WTC11 (cell line): ENCODE data around the gene NFKB1. TPM values are rescaled to one million over a fixed set of nuclear protein-coding genes. Genes with fewer than 3 reads are reported as not detected.

Experiments
- ATAC-seq: fragments of 200-7000 bp; cut with Tn5 transposase; 2 replicates; pipeline ENCODE4 v1.10.0; 2021; ENCODE audit warnings: mild to moderate bottlenecking, moderate library complexity
- CTCF ChIA-PET: fragments of 300-600 bp; sonication (Branson Sonifier 250); formaldehyde crosslinking; loops from one replicate; lab custom pipeline; 2021; ENCODE audit warnings: antibody characterized with exemption; lab: Charles Lee
- POLR2A ChIA-PET: fragments of 350-600 bp; sonication (Branson Sonifier 250); formaldehyde crosslinking; loops from one replicate; lab custom pipeline; 2021; ENCODE audit warnings: antibody characterized with exemption; lab: Charles Lee
- DNase-seq: peaks from one replicate; pipeline ENCODE4 v3.0.0; 2021; ENCODE audit warnings: low spot score
- H3K27ac Mint-ChIP-seq: 2 replicates; pipeline ENCODE4 v1.8.0; 2021; ENCODE audit warnings: mixed read lengths
- H3K27me3 Mint-ChIP-seq: 2 replicates; pipeline ENCODE4 v1.8.0; 2021; ENCODE audit warnings: low read depth, mild to moderate bottlenecking, moderate library complexity, mixed read lengths
- H3K36me3 Mint-ChIP-seq: 2 replicates; pipeline ENCODE4 v1.8.0; 2021; ENCODE audit warnings: mixed read lengths
- H3K4me1 Mint-ChIP-seq: 2 replicates; pipeline ENCODE4 v1.8.0; 2022; ENCODE audit warnings: mixed read lengths
- H3K4me3 Mint-ChIP-seq: 2 replicates; pipeline ENCODE4 v1.8.0; 2021; ENCODE audit warnings: mild to moderate bottlenecking, moderate library complexity, mixed read lengths
- H3K9me3 Mint-ChIP-seq: 2 replicates; pipeline ENCODE4 v1.8.0; 2021; ENCODE audit warnings: mixed read lengths
- AFF4 ChIP-seq: sonication (generic); formaldehyde crosslinking; IDR thresholded peaks from 2 replicates; pipeline ENCODE4 v1.8.1; 2023; ENCODE audit warnings: mild to moderate bottlenecking, missing genetic modification reagents, borderline replicate concordance
- ATF3 ChIP-seq: sonication (generic); formaldehyde crosslinking; conservative IDR thresholded peaks from 2 replicates; pipeline ENCODE4 v1.8.1; 2022; ENCODE audit warnings: mild to moderate bottlenecking, missing genetic modification reagents
- CREM ChIP-seq: sonication (generic); formaldehyde crosslinking; IDR thresholded peaks from 2 replicates; pipeline ENCODE4 v1.8.1; 2022; ENCODE audit warnings: mild to moderate bottlenecking, missing genetic modification reagents, moderate library complexity
- CTCF ChIP-seq: fragments of 200-600 bp; IDR thresholded peaks from 2 replicates; pipeline ENCODE4 v1.8.0; 2022; ENCODE audit warnings: antibody characterized with exemption
- E2F4 ChIP-seq: sonication (generic); formaldehyde crosslinking; IDR thresholded peaks from 2 replicates; pipeline ENCODE4 v1.8.1; 2022; ENCODE audit warnings: low read depth, mild to moderate bottlenecking, moderate library complexity, missing genetic modification reagents, borderline replicate concordance
- ELF4 ChIP-seq: sonication (generic); formaldehyde crosslinking; IDR thresholded peaks from 2 replicates; pipeline ENCODE4 v1.8.1; 2022; ENCODE audit warnings: low read depth, mild to moderate bottlenecking, moderate library complexity, missing genetic modification reagents
- ESRRA ChIP-seq: sonication (generic); formaldehyde crosslinking; IDR thresholded peaks from 2 replicates; pipeline ENCODE4 v1.8.1; 2022; ENCODE audit warnings: mild to moderate bottlenecking, missing genetic modification reagents, borderline replicate concordance
- FOXP4 ChIP-seq: sonication (generic); formaldehyde crosslinking; IDR thresholded peaks from 2 replicates; pipeline ENCODE4 v1.8.0; 2022; ENCODE audit warnings: mild to moderate bottlenecking, missing genetic modification reagents
- GABPB1 ChIP-seq: sonication (generic); formaldehyde crosslinking; IDR thresholded peaks from 2 replicates; pipeline ENCODE4 v1.8.1; 2023; ENCODE audit warnings: mild to moderate bottlenecking, missing genetic modification reagents
- HMGXB4 ChIP-seq: sonication (generic); formaldehyde crosslinking; IDR thresholded peaks from 2 replicates; pipeline ENCODE4 v1.8.1; 2023; ENCODE audit warnings: mild to moderate bottlenecking, moderate library complexity, missing genetic modification reagents
- IRF1 ChIP-seq: sonication (generic); formaldehyde crosslinking; IDR thresholded peaks from 2 replicates; pipeline ENCODE4 v1.8.0; 2023; ENCODE audit warnings: missing genetic modification reagents
- IRF2 ChIP-seq: sonication (generic); formaldehyde crosslinking; IDR thresholded peaks from 2 replicates; pipeline ENCODE4 v1.8.0; 2022; ENCODE audit warnings: low read depth, missing genetic modification reagents, borderline replicate concordance
- MYBL2 ChIP-seq: sonication (generic); formaldehyde crosslinking; IDR thresholded peaks from 2 replicates; pipeline ENCODE4 v1.8.1; 2023; ENCODE audit warnings: mild to moderate bottlenecking, moderate library complexity, missing genetic modification reagents
- NR2C2 ChIP-seq: sonication (generic); formaldehyde crosslinking; IDR thresholded peaks from 2 replicates; pipeline ENCODE4 v1.8.0; 2022; ENCODE audit warnings: mild to moderate bottlenecking, missing genetic modification reagents
- PRRX2 ChIP-seq: fragments of 250-450 bp; sonication (Bioruptor Pico); IDR thresholded peaks from 2 replicates; pipeline ENCODE4 v1.8.0; 2021; ENCODE audit warnings: mild to moderate bottlenecking
- TEAD1 ChIP-seq: sonication (generic); formaldehyde crosslinking; IDR thresholded peaks from 2 replicates; pipeline ENCODE4 v1.8.0; 2022; ENCODE audit warnings: mild to moderate bottlenecking, missing genetic modification reagents
- ZNF138 ChIP-seq: sonication (generic); formaldehyde crosslinking; conservative IDR thresholded peaks from 2 replicates; pipeline ENCODE4 v1.8.1; 2022; ENCODE audit warnings: mild to moderate bottlenecking, moderate library complexity, missing genetic modification reagents
- total RNA-seq: library from RNA; stranded (reverse); gene quantifications from 3 replicates; pipeline ENCODE4 v1.2.3, GENCODE V29; 2021

NFKB1 gene
- total RNA-seq, 1 experiment from 2014 or later = 5.6 TPM

- Mint-ChIP-seq H3K36me3 (no peaks in the 10 kb centered on the region), H3K4me3 (no peak overlapping the region), H3K27me3 (no peaks in the 10 kb centered on the region), H3K27ac (no peak overlapping the region), H3K9me3 (no peaks in the 10 kb centered on the region), H3K4me1 (peaks cover 5% of the 10 kb centered on the region)
- ATAC-seq = no peak
- POLR2A ChIA-PET = no interaction called here
- CTCF ChIA-PET = no interaction called here
- DNase-seq = no peak
- TF ChIP-seq PRRX2 (CRISPR knock-in tag) = no peak
- TF ChIP-seq, all 79 proteins: peak for 0
Observed at GRCh38 chr4:102547973-102548372, 46.8 kb downstream of the NFKB1 start.

GRCh38 chr4:102551958-102552565, 50.9 kb downstream of the NFKB1 start:
- ATAC-seq = no peak
- Mint-ChIP-seq H3K9me3 (no peaks in the 10 kb centered on the region), H3K27ac (no peak overlapping the region), H3K4me1 (peaks cover 5% of the 10 kb centered on the region), H3K4me3 (no peak overlapping the region), H3K27me3 (no peaks in the 10 kb centered on the region), H3K36me3 (no peaks in the 10 kb centered on the region)
- no peak for DNase-seq
- POLR2A ChIA-PET = no interaction called here
- no peak for TF ChIP-seq E2F4 (CRISPR knock-in tag)
- no peak for TF ChIP-seq IRF2 (CRISPR knock-in tag)
- no peak for TF ChIP-seq ZNF138 (CRISPR knock-in tag)
- no peak for TF ChIP-seq CREM
- TF ChIP-seq ATF3 = no peak
- no peak for TF ChIP-seq ELF4
- TF ChIP-seq CTCF = no peak
- no peak for TF ChIP-seq AFF4 (CRISPR knock-in tag)
- no peak for TF ChIP-seq HMGXB4 (CRISPR knock-in tag)
- no peak for TF ChIP-seq ESRRA (CRISPR knock-in tag)
- no peak for TF ChIP-seq NR2C2 (CRISPR knock-in tag)
- TF ChIP-seq TEAD1 (CRISPR knock-in tag) = no peak
- no peak for TF ChIP-seq MYBL2 (CRISPR knock-in tag)
- TF ChIP-seq FOXP4 (CRISPR knock-in tag) = no peak
- TF ChIP-seq IRF1 (CRISPR knock-in tag) = no peak
- TF ChIP-seq GABPB1 = no peak
- CTCF ChIA-PET = no interaction called here
